SHP77 (cell line): ENCODE data around the gene MICU1.
"Not testable (repeated sequence)": the region's sequence is repeated elsewhere in the genome, so short reads cannot be mapped to it uniquely, and the experiment has no call there.

Experiments
- DNase-seq, 2 experiments: peaks; one replicate each; lab custom pipeline; 2025; lab: John Stamatoyannopoulos, UW

The MICU1 gene

GRCh38 chr10:72445851-72446250 is 180.0 kb downstream of the MICU1 start:
- DNase-seq = no peak

DNA sequence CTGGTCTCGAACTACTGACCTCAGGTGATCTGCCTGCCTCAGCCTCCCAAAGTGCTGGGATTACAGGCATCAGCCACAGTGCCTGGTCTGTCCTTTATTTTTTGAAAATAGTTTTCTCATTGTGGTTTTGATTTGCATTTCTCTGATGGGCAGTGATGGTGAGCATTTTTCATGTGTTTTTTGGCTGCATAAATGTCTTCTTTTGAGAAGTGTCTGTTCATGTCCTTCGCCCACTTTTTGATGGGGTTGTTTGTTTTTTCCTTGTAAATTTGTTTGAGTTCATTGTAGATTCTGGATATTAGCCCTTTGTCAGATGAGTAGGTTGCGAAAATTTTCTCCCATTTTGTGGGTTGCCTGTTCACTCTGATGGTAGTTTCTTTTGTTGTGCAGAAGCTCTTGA is 182.9 kb downstream of the MICU1 start:
- DNase-seq = not testable (repeated sequence)

DNA sequence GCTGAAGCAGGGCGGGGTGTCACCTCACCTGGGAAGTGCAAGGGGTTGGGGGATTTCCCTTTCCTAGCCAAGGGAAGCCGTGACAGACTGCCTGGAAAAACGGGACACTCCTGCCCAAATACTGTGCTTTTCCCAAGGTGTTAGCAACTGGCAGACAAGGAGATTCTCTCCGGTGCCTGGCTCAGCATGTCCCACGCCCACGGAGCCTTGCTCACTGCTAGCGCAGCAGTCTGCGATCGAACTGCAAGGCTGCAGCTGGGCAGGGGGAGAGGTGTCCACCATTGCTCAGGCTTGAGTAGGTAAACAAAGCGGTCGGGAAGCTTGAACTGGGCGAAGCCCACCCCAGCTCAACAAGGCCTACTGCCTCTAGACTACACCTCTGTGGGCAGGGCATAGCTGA is 190.3 kb downstream of the MICU1 start:
- DNase-seq = no peak

- DNase-seq = not testable (repeated sequence)
Measured at GRCh38 chr10:72430936-72431335, 194.9 kb downstream of the MICU1 start.

- DNase-seq = no peak
Measured at GRCh38 chr10:72429931-72430330, 195.9 kb downstream of the MICU1 start.

DNA sequence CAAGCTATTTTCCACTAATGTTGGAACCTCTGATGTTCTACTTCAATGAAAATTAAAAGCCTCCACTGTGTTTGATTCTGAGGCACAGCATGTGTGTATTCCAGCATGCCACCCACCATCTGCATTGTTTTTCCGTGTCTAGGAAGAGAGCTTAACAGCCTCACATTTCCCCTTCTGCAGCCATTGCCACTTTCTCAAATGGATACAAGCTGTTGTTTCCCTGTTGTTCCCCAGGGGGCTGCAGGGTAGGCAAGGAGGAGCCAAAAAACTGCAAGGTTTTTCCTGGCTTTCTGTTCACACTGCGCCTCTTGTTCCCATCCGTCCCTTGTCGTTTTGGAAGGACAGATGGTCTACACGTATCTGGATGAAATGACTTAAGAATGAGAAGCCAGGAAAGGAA is 198.9 kb downstream of the MICU1 start:
- no peak for DNase-seq

GRCh38 chr10:72425133-72425532 is 200.7 kb downstream of the MICU1 start:
- no peak for DNase-seq

GRCh38 chr10:72424561-72424960 is 201.3 kb downstream of the MICU1 start:
- DNase-seq = no peak

DNA sequence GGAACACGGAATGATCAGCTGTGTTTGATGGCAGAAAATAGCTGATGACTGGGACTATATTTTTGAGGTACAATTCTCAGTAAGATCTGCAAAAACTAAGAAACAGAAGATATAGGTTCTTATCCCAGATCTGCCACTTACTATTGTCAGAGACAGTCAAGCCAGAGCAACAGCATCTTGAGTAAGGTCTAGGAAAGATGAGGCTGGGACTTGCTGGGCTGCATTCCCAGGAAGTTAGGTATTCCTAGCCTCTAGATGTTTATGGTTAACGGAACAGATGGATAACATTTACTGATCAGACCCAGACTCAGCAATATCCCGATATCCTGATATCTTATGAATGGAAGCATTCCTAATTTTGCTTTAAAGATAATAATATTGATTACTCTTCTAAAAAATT is 202.5 kb downstream of the MICU1 start:
- DNase-seq = no peak

- no peak for DNase-seq
Measured at GRCh38 chr10:72421885-72422540, 203.9 kb downstream of the MICU1 start.

- no peak for DNase-seq
Measured at GRCh38 chr10:72419241-72419640, 206.6 kb downstream of the MICU1 start.

DNA sequence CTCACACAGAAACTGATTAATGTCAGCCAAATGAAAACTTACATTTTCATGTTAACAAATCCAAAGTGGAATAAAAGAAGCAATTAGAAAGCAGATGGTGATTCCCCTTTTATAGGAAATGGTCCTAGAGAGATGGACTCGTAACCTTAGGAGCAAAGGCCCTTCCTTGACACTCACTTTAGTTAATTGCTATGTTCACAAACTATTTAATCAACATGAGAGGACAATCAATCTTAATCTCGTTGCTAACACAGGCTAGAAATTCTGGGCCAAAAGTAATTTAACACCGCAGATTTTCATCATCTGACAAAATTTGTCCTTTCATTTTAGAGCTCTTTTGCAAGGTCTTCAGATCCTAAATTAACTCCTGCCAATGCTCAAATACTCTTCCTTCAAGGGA is 207.2 kb downstream of the MICU1 start:
- DNase-seq = no peak

GRCh38 chr10:72417971-72418370 is 207.9 kb downstream of the MICU1 start:
- no peak for DNase-seq

DNA sequence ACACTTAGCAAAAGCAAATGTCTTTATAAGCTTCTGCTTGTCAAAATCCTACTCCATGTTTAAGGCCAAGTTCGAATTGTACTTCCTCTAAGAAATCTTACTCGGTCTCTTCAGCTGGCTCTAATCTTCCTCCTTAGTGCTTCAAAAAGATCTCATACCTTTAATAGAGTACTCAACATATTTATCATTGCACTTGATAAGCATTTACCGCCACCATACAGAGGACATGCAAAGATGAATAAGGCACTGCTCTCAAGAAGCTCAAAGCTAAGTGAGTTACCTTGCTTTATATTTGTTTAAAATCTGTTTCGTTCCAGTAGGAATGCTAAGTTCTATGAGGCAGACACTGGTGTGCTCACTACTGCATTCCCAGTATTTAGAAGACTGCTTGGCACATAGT is 209.2 kb downstream of the MICU1 start:
- DNase-seq = no peak

- DNase-seq = no peak
Measured at GRCh38 chr10:72414642-72415041, 211.2 kb downstream of the MICU1 start.

GRCh38 chr10:72409167-72409566 is 216.7 kb downstream of the MICU1 start:
- no peak for DNase-seq

DNA sequence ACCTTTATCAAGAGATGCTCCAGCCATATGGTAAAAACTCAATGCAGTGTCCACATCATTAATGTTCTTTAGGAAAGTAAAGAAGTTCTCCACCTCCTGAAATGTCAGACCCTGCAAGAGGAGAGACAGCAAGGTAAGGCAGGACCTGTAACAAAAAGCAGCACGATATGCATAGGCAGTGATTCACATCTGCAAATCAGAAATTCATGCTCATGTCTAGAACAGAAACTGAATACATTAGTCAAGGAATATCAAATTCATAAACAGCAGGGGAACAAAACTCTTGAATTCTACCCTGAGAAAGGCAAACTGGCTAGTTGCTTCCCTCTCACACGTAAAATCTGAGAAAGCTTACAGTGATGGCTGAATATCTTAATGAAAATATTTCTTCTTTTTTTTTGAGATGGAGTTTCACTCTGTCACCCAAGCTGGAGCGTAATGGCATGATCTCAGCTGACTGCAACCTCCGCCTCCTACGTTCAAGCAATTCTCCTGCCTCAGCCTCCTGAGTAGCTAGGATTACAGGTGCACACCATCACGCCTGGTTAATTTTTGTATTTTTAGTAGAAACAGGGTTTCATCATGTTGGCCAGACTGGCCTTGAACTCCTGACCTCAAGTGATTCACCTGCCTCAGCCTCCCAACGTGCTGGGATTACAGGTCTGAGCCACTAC is 217.8 kb downstream of the MICU1 start:
- no peak for DNase-seq

DNA sequence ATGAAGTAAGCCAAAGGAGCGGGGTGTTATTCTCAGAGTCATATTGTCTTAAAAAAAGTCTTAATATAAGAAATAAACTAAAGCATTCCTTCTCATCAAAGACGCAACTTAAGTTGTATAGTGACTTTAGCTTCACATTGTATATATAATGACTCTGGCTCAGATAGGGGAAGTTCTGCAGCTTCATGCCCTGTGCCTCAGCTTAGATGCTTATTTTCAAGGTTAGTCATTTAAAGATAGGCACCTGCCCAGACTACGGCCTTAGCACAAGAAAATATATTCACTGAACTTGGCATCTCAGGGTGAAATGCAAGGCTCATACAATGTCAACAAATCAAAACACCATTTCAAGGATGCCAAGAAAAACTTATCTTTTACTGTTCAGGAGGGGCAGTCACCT is 218.4 kb downstream of the MICU1 start:
- no peak for DNase-seq

- not testable (repeated sequence) for DNase-seq
Measured at GRCh38 chr10:72395581-72395980, 230.3 kb downstream of the MICU1 start.

GRCh38 chr10:72392571-72392970 is 233.3 kb downstream of the MICU1 start:
- no peak for DNase-seq

- DNase-seq = no peak
Measured at GRCh38 chr10:72390764-72391163, 235.1 kb downstream of the MICU1 start.

- no peak for DNase-seq
Measured at GRCh38 chr10:72389716-72390115, 236.2 kb downstream of the MICU1 start.

- no peak for DNase-seq
Measured at GRCh38 chr10:72389014-72389413, 236.9 kb downstream of the MICU1 start.

DNA sequence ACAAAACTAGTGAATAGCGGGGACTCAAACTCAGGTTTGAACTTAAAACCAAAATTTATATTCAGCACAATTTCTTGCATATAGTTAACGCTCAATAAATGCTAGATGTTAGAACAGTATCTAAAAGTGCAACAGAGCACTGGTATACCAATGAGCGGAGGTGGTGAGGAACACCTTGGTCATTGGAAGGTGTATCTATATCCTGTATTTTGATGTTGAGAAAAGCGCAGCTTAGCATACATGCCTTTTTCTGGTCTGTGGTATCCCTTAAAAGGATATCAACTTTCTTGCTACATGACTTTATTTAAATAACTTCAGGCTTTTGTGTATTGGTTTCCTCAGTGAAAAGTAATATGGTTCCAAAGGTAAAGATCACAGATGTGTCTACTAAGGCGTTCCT is 237.8 kb downstream of the MICU1 start:
- DNase-seq = no peak
